IPS DF 4.7 (cell line): Measurements from ENCODE around the gene LILRB3.
"Not testable (repeated sequence)": the region's sequence is repeated elsewhere in the genome, so short reads cannot be mapped to it uniquely, and the experiment has no call there.

Experiments
- DNase-seq: peaks from one replicate; pipeline ENCODE4 v3.0.0-alpha.2; 2013; ENCODE audit warnings: low spot score; ENCODE audit errors: extremely low read depth

LILRB3 gene

DNA sequence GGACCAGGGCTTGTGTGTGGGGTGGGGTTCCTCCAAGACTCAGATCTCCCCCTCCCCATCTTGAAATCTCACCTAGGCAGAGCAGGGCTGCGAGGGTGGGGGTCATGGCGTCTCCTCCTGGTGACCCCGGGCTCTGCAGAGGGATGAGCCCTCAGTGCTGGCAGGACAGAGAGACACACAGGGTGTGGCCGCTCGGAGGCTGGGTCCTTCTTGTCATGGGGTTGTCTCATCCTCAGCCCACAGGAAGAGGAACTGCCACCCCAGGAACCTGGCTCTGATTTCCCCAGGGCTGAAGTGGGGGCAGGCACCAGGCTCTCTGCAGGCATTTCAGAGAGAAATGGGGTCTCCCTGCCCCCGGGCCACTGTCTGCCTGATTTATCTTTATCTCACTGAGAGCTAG lies 19.8 kb upstream of the LILRB3 start, which contains the start of gene LILRA6:
Gene LILRA6 (minus strand): TSS at position 145 of the 400 bp plus-strand sequence.
- not testable (repeated sequence) for DNase-seq

- not testable (repeated sequence) for DNase-seq
Measured at GRCh38 chr19:54242234-54242633, 19.4 kb upstream of the LILRB3 start.

DNA sequence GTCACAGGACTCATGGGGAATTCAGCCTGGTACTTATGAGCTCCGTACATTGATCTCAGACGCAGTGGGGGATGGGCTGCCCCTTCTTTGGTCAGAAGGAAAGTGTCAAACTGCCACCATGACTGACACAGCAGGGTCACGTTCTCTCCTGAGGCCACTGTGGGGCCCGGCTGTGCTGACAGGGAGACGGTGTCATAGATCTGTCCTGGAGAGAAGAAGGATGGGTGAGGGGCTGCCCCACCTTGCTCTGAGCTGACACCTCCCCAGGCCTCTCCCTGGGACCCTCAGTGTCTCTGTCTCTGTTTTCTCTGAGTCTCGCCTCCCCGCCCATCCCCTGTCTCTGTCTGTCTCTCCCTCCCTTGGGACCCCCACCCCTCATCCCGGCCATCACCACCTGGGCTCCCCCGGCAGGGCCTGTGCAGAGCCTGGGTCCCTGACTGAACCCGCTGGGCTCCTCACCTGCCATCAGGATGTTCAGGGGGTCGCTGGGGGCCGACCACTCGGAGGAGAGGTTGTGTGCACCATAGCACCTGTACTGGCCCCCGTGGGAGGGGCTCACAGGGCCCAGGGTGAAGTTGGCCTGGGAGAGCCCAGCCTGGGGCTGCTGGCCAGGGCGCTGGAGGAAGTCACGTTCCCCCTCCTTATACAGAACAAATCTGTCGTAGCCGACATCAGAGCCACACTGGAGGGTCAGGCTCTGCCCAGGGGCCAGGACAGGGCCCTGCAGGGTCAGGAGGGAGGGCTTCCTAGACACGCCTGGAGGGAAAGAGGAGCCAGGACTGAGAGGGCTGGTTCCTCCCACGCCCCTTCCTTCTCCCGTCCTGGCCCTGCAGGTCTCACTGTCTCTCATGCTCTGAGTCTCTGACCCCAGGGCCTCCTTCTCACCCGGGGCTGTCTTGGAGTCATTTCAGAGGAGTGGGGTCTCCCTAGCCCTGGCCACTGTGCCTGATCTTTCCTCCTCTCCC lies 17.8 kb upstream of the LILRB3 start:
- DNase-seq: not testable (repeated sequence)

DNA sequence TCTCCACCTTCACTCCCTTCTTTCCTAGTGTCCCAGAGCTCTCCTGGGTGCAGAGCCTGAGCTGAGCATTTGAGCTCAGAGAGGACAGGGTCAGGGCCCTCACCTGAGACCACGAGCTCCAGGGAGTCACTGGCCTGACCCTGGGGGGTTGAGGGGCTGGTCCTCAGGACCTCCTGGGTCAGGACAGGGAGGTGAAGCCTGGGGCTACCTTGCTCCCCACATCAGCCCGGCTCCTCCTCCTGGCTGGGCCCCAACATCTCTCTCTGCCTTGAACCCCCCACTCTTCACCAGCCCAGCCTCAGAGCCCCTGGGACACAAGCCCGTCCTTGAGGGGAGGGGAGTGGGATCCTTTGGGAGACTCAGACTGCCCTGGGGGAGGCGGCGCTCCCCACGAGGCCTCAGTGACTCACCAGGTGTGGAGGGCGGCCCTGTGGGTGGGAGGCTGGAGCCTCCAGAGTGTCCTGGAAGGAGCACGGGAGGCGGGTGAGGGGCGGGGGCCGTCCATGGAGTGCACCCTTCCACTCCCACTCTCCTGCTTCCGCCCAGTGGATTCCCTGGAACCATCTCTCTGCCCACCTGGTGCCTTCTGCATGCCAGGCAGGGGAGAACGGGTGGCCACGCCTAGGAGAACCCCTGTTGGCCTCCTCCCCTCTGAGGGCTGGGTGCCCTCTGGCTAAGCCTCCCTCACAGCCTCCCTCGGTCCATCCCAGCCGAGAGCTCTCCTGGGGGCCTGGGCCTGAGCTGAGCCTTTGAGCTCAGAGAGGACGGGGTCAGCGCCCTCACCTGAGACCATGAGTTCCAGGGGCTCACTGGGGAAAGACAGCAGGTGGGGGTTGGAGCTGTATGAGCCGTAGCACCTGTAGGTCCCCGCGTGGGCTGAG lies 16.9 kb upstream of the LILRB3 start:
- not testable (repeated sequence) for DNase-seq

DNA sequence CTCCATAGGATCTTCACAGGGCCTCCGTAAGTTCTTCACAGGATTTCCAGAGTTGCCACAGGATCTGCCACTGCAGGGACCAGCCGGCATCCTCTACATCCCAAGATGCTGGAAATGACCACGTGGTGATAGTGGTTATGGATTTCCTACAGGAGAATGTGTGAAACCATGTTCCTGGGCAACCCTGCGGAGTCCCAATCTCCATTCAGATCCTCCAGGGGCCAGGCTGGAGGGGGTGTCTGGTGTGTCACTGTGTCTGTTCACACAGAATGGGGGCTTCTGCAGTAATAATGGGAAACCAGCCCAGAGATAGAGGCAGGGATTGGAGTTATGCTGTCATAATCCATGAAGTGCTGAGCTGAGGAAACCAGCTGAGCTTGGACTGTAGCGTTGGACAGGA lies 11.1 kb upstream of the LILRB3 start:
- no peak for DNase-seq

GRCh38 chr19:54231077-54231931 lies 8.5 kb upstream of the LILRB3 start:
- peak; percentile 82 for DNase-seq

DNA sequence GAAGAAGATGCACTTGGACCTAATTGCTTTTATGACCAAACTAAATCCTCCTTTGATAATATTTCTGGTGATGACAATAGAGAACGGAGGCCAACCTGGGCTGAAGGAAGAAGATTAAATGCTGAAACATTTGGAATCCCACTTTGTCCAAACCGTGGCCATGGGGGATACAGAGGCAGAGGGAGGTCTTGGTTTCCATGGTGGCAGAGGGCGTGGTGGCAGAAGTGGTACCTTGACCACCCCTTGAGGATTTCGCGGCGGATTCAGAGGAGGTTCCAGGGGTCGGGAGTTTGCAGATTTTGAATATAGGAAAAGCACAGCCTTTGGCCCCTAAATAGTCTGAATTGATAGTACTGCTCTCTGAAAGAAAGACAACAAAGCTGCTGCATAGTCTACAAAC lies 7.2 kb upstream of the LILRB3 start:
- DNase-seq: no peak

- no peak for DNase-seq
Measured at GRCh38 chr19:54229146-54229545, 6.3 kb upstream of the LILRB3 start.

DNA sequence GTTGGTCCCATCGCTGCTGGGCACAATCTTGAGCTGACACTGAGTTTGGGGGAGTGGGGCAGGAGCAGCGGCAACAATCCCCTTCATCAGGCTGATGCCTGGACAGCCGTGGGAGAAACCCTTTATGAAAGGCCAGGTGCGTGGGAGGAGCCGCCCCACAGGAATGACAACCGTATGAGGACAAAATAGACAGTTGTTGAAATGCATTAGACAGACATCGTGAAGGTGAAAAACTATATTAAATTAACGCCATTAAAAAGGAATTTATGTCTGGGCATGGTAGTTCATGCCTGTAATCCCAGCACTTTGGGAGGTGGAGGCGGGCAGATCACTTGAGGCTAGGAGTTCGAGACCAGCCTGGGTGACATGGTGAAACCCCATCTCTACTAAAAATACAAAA lies 1.8 kb upstream of the LILRB3 start:
- not testable (repeated sequence) for DNase-seq

DNA sequence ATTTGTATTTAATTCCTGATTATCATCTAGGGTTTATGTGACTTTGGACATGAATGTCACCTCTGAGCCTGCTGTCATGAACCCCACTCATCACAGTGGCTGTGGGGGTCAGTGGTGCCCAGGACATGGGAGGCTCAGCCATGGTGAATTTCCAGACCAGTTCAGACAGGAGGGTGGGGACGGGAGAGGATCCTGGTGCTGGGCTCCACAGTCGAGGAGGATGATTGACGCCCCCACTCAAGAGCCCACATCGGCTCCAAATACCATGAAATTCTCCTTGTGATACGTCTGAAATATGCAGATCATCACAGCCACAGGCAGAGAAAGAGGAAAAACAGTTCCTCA lies 1.1 kb upstream of the LILRB3 start:
- DNase-seq: not testable (repeated sequence)

DNA sequence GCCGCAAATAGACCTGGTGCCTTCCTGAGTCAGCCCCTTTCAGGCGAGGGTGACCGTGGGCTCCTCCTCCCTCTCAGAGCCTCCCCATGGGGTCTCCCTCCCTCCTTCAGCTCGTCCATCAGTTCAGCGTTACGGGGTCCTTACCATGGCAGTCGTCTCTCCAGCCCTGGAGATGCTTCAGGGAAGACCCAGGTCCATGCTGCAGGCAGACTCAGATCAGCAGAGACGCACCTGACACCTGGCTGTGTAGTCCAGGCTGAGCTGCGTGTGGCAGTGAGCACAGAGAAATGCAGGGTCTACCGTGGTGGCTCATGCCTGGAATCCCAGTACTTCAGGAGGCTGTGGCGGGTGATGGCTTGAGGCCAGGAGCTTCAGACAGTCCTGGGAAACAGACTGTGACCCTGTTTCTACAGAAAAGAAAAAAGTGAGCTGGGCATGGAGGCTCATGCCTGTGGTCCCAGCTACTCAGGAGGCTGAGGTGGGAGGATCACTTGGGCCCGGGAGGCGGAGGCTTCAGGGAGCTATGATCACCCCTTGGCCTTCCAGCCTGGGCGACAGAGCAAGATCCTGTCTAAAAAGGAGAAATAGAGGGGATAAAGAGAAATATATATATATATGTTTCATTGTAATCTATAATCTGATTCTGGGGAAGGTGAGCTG lies 600 bp upstream of the LILRB3 start:
- not testable (repeated sequence) for DNase-seq

- DNase-seq: not testable (repeated sequence)
Measured at GRCh38 chr19:54221947-54222346, 860 bp downstream of the LILRB3 start.

DNA sequence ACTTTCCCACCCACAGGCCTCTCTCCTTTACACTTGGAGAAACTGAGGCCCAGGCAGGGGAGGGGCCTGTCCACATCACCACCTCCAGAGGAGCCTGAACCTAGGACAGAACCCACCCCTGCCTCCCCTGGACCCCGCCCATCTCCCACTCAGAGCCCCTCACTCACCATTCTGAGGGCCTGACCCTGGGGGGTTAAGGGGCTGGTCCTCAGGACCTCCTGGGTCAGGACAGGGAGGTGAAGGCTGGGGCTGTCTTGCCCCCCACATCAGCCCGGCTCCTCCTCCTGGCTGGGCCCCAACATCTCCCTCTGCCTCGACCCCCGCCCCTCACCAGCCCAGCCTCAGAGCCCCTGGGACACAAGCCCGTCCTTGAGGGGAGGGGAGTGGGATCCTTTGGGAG lies 3.1 kb downstream of the LILRB3 start:
- DNase-seq: not testable (repeated sequence)

- no peak for DNase-seq
Measured at GRCh38 chr19:54218960-54219661, 3.7 kb downstream of the LILRB3 start.

GRCh38 chr19:54218259-54218658 lies 4.5 kb downstream of the LILRB3 start:
- DNase-seq: no peak

- DNase-seq: not testable (repeated sequence)
Measured at GRCh38 chr19:54217517-54218247, 5.1 kb downstream of the LILRB3 start.

- no peak for DNase-seq
Measured at GRCh38 chr19:54216869-54217268, 5.9 kb downstream of the LILRB3 start.

- not testable (repeated sequence) for DNase-seq
Measured at GRCh38 chr19:54214734-54215133, 8.1 kb downstream of the LILRB3 start.

- DNase-seq: not testable (repeated sequence)
Measured at GRCh38 chr19:54214217-54214616, 8.6 kb downstream of the LILRB3 start.
